AG10803 (cell line): Measurements from ENCODE around the gene TEK.

ENCODE experiments used
- DNase-seq: peaks from one replicate; pipeline ENCODE4 v3.0.0; 2010; ENCODE audit warnings: low read depth
- H3K4me3 ChIP-seq: 2 replicates; pipeline ENCODE4 v1.5.1; 2011; ENCODE audit warnings: mild to moderate bottlenecking, low read length, control low read depth
- TF ChIP-seq, protein P1 (sequence below): conservative IDR thresholded peaks from 2 replicates; pipeline ENCODE4 v1.5.1; 2011; ENCODE audit warnings: mild to moderate bottlenecking, low read length, control low read depth, inconsistent platforms

TEK gene

DNA sequence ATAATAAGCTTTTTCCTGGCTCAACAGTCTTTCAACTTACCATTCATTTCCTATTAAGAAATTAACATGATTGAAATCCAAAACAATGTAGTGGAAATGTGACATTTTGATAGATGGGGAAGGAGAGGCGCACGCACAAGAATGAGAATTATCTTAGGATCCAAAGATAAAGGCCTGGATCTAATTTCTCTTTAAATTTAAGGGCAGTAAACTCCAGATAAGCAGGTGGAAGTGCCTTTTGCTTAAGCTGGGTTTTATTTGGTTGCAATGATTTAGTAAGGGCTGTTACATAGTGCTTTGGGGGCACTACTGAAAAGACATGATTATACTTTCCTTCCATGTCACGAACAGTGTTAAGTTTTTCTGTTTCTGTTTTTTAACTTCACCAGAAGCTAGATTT, 170.6 kb downstream of the TEK start:
- no peak overlapping the region for H3K4me3 ChIP-seq
- TF ChIP-seq, protein P1, sequence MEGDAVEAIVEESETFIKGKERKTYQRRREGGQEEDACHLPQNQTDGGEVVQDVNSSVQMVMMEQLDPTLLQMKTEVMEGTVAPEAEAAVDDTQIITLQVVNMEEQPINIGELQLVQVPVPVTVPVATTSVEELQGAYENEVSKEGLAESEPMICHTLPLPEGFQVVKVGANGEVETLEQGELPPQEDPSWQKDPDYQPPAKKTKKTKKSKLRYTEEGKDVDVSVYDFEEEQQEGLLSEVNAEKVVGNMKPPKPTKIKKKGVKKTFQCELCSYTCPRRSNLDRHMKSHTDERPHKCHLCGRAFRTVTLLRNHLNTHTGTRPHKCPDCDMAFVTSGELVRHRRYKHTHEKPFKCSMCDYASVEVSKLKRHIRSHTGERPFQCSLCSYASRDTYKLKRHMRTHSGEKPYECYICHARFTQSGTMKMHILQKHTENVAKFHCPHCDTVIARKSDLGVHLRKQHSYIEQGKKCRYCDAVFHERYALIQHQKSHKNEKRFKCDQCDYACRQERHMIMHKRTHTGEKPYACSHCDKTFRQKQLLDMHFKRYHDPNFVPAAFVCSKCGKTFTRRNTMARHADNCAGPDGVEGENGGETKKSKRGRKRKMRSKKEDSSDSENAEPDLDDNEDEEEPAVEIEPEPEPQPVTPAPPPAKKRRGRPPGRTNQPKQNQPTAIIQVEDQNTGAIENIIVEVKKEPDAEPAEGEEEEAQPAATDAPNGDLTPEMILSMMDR, result no peak
- no peak for DNase-seq
